GM12874 (cell line): ENCODE results near the gene PLP1.
A peak's percentile ranks its signal among the peaks of the same experiment; 100 is the strongest.

ENCODE experiments used
- TF ChIP-seq, protein P1 (sequence below): IDR thresholded peaks from 2 replicates; pipeline ENCODE4 v1.5.1; 2011; ENCODE audit warnings: low read depth, mild to moderate bottlenecking, control low read depth, low read length, moderate library complexity; ENCODE audit not compliant: insufficient read depth

PLP1 gene

GRCh38 chrX:103773445-103773844, 3.2 kb upstream of the PLP1 start:
- TF ChIP-seq, protein P1, sequence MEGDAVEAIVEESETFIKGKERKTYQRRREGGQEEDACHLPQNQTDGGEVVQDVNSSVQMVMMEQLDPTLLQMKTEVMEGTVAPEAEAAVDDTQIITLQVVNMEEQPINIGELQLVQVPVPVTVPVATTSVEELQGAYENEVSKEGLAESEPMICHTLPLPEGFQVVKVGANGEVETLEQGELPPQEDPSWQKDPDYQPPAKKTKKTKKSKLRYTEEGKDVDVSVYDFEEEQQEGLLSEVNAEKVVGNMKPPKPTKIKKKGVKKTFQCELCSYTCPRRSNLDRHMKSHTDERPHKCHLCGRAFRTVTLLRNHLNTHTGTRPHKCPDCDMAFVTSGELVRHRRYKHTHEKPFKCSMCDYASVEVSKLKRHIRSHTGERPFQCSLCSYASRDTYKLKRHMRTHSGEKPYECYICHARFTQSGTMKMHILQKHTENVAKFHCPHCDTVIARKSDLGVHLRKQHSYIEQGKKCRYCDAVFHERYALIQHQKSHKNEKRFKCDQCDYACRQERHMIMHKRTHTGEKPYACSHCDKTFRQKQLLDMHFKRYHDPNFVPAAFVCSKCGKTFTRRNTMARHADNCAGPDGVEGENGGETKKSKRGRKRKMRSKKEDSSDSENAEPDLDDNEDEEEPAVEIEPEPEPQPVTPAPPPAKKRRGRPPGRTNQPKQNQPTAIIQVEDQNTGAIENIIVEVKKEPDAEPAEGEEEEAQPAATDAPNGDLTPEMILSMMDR, result no peak

DNA sequence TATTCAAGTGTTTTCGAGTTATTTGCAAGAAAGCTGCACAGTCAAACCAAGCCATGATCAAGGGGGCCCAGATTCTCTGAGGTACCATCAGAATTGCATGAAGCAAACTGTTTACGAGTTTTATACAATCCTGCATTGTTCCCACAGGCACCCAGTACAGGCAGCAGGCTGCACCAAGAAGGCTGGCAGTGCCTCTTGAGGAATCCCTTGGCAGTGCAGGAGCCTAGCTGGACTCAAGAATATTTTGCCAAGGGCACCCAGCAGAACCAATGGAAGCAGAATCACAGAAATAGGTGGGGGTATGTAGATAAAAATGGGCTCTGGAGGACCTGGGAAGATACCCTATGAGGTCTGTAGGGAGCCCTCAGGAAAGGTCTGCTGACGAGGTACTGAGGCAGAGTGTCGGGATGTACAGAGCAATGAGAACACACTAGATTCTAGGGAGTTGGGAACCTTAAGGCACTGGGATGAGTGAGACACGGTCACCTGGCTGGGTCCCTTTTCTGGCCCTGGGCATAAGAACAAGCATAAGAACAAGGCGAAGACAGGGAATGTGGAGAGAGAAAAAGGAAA, 2.5 kb upstream of the PLP1 start:
- TF ChIP-seq, protein P1, result peak; percentile 15; the same call in 1 of the 2 replicates

DNA sequence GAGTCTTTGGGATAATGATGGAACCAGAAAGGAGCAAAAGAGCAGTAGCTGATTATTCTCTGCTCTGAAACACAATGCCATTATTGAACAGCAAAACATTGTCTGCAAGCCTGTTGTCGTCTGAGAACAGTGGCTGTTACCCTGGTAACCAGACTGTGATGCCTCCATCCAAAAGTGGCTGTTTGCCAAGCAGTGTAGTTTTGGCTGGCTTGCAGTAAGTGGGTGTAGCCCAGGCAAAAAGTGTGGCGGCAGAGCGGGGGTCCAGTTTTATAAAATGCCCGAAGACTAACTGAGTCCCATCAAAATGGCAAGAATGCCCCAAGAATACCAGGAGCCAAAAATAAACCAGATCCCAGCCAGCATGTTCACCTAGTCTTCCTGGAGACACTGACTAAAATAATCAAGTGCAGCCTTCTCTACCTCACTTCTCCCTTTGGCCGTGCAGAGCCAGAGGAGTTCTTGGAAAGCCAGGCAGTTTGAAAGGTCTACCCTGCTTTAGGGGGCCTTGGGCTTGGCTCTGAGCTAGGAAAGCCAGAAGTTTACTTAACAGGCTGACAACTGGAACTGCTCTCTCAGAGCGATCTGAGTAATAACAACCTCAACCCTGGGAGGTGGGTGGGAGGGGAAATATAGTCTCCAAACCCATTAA, 2.6 kb downstream of the PLP1 start:
- TF ChIP-seq, protein P1, result no peak

DNA sequence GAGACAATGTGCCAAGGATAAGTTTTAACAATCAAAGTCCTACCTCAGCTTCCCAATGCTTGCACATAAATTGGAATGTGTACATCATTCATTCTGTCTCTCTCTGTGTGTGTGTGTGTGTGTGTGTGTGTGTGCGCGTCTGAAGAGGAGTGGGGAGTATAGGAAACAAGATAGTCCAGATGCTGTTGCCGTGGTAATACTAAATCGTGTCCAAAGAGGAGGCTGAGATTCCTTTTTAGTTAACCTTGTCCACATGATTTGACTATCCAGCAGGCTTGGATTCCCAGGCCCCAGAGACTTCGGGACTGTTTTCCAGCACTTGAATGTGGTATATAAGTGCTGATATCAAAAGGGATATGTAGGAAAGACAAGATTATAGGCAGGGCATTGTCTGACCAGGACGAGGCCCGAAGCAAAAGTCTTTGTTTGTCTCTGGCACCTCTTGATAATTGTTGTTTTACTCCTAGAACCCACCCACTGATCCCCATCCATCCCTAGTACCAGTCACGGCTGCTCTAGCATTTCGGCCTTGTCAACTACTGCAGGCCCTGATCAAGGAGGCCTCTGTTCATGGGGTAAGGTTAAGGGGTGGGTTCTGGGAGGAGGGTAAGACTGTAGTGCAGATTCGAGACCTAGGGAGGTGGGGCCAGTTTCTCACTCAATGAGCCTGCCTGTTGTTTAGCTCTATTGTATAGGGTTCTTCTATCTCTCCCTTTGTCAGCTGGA, 3.9 kb downstream of the PLP1 start:
- TF ChIP-seq, protein P1, result no peak

DNA sequence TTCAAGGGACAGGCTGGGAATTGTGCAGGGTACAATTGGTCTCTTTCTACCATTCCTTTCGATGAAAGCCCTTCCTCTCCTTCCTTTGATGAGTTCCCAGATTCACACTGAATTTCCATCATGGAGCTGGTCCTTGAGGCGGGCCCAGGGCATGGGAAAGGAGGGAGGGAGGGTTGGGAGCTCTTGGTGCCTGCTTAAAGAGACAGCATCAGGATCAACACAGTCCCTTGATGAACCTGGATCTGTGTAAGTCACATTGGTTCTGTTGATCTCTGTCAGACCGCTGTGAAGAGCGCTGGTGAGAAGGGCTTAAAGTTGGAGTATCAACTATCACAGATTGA, 4.4 kb downstream of the PLP1 start:
- TF ChIP-seq, protein P1, result no peak

- TF ChIP-seq, protein P1, result no peak
These were observed 5.1 kb downstream of the PLP1 start for GRCh38 chrX:103781706-103782105.

GRCh38 chrX:103782640-103783039, 6.0 kb downstream of the PLP1 start:
- TF ChIP-seq, protein P1, result no peak
